Skeletal muscle satellite cell (primary cell): Measurements from ENCODE around the gene NOX3.

Experiments
- H3K27me3 ChIP-seq: 2 replicates; pipeline ENCODE4 v1.7.0; 2013; ENCODE audit warnings: low read length; ENCODE audit not compliant: control insufficient read depth, insufficient read depth
- H3K36me3 ChIP-seq: 2 replicates; pipeline ENCODE4 v1.7.0; 2013; ENCODE audit warnings: mild to moderate bottlenecking, control low read depth, low read length; ENCODE audit not compliant: insufficient read depth
- H3K4me1 ChIP-seq: 2 replicates; pipeline ENCODE4 v1.7.0; 2013; ENCODE audit warnings: low read length; ENCODE audit not compliant: control insufficient read depth, insufficient read depth
- H3K4me2 ChIP-seq: 2 replicates; pipeline ENCODE4 v1.7.0; 2013; ENCODE audit warnings: mild to moderate bottlenecking, low read length
- H3K4me3 ChIP-seq: 2 replicates; pipeline ENCODE4 v1.7.0; 2013; ENCODE audit warnings: low read length
- H3K9ac ChIP-seq: 2 replicates; pipeline ENCODE4 v1.7.0; 2013; ENCODE audit warnings: mild to moderate bottlenecking, low read depth, low read length, moderate library complexity
- H3K9me3 ChIP-seq: replicated peaks from 2 replicates; pipeline ENCODE4 v1.7.0; 2013; ENCODE audit warnings: mild to moderate bottlenecking, control low read depth, low read length

Gene NOX3

DNA sequence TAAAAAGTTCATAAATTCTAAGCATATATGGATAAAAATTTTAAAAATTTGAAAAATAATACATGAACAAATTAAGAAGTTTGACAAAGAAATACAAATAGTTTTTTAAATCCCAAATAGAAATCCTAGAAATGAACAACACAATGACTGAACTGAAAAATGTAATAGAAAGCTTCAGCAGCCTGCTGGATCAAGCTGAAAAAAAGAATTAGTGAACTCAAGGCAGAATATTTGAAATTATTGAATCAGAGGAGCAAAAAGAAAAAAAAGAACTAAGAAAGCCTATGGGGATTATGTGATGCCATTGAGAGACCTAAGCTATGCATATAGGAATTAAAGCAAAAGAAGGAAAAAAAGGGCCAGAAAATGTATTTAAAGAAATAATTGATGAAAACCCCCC lies 101.5 kb downstream of the NOX3 start:
- Histone ChIP-seq H3K4me2 (no peak overlapping the region), H3K9me3 (no peaks in the 10 kb centered on the region), H3K4me1 (peaks cover 6% of the 10 kb centered on the region), H3K36me3 (no peaks in the 10 kb centered on the region), H3K27me3 (no peaks in the 10 kb centered on the region), H3K4me3 (no peak overlapping the region), H3K9ac (no peak overlapping the region)

GRCh38 chr6:155352811-155353210 lies 102.8 kb downstream of the NOX3 start:
- Histone ChIP-seq H3K9me3 (no peaks in the 10 kb centered on the region), H3K36me3 (no peaks in the 10 kb centered on the region), H3K27me3 (no peaks in the 10 kb centered on the region), H3K4me2 (no peak overlapping the region), H3K4me3 (no peak overlapping the region), H3K4me1 (peaks cover 6% of the 10 kb centered on the region), H3K9ac (peak overlapping the region; percentile 14)

GRCh38 chr6:155352130-155352420 lies 103.6 kb downstream of the NOX3 start:
- Histone ChIP-seq H3K9ac (no peak overlapping the region), H3K36me3 (no peaks in the 10 kb centered on the region), H3K4me3 (no peak overlapping the region), H3K4me1 (peaks cover 6% of the 10 kb centered on the region), H3K27me3 (no peaks in the 10 kb centered on the region), H3K4me2 (no peak overlapping the region), H3K9me3 (no peaks in the 10 kb centered on the region)

GRCh38 chr6:155351273-155352129 lies 104.1 kb downstream of the NOX3 start:
- H3K9me3 ChIP-seq: no peaks in the 10 kb centered on the region
- H3K4me3 ChIP-seq: no peak overlapping the region
- no peak overlapping the region for H3K4me2 ChIP-seq
- H3K9ac ChIP-seq: no peak overlapping the region
- H3K36me3 ChIP-seq: no peaks in the 10 kb centered on the region
- H3K27me3 ChIP-seq: no peaks in the 10 kb centered on the region
- H3K4me1 ChIP-seq: peaks cover 6% of the 10 kb centered on the region

- H3K4me3 ChIP-seq: no peak overlapping the region
- no peaks in the 10 kb centered on the region for H3K27me3 ChIP-seq
- H3K36me3 ChIP-seq: no peaks in the 10 kb centered on the region
- peaks cover 6% of the 10 kb centered on the region for H3K4me1 ChIP-seq
- H3K4me2 ChIP-seq: no peak overlapping the region
- H3K9ac ChIP-seq: no peak overlapping the region
- no peaks in the 10 kb centered on the region for H3K9me3 ChIP-seq
Measured at GRCh38 chr6:155349956-155350355, 105.7 kb downstream of the NOX3 start.

DNA sequence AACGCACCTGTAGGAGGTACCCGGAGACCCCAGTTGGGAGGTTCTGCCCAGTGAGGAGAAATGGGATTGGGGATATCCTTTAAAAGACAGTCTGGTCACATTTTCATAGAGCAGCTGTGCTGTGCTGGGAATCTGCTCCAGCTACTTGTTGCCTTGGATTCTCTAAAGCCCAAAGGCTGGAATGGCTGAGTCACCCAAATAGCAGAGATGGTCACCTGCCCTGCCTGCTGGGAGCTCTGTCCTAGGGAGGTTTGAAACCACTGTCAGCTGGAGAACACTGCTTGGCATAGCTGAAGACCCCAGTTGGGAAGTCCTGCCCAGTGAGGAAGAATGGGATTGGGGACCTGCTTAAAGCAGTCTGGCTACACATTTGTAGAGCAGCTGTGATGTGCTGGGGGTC lies 106.5 kb downstream of the NOX3 start:
- Histone ChIP-seq H3K4me1 (peaks cover 6% of the 10 kb centered on the region), H3K4me2 (no peak overlapping the region), H3K9me3 (no peaks in the 10 kb centered on the region)

DNA sequence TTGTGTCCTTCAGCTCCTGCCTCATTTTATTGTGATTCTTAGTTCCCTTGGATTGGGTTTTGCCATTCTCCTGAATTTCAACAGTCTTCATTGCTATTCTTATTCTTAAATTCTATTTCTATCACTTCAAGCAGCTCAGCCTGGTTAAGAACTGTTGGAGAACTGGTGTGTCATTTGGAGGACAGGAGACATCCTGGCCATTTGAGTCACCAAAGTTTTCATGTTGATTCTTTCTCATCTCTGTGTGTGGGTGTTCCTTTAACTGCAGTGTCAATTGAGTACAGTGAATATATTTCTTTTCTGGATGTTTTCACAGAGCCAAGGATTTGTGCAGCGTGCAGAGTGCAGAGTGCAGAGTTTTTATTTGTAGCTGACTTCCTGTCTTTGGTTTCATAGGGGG lies 107.8 kb downstream of the NOX3 start:
- H3K4me1 ChIP-seq: no peaks in the 10 kb centered on the region
- no peaks in the 10 kb centered on the region for H3K9me3 ChIP-seq
- H3K4me2 ChIP-seq: no peak overlapping the region
- no peaks in the 10 kb centered on the region for H3K36me3 ChIP-seq
- H3K4me3 ChIP-seq: no peak overlapping the region
- H3K9ac ChIP-seq: no peak overlapping the region
- H3K27me3 ChIP-seq: no peaks in the 10 kb centered on the region

More for the DNA sequence above, 106.5 kb downstream of the NOX3 start:
- Histone ChIP-seq H3K36me3 (no peaks in the 10 kb centered on the region), H3K4me3 (no peak overlapping the region), H3K27me3 (no peaks in the 10 kb centered on the region), H3K9ac (no peak overlapping the region)

GRCh38 chr6:155346957-155347356 lies 108.7 kb downstream of the NOX3 start:
- peaks cover 1% of the 10 kb centered on the region for H3K4me1 ChIP-seq
- H3K9me3 ChIP-seq: no peaks in the 10 kb centered on the region
- no peaks in the 10 kb centered on the region for H3K36me3 ChIP-seq
- H3K4me2 ChIP-seq: no peak overlapping the region
- H3K27me3 ChIP-seq: no peaks in the 10 kb centered on the region
- no peak overlapping the region for H3K9ac ChIP-seq
- no peak overlapping the region for H3K4me3 ChIP-seq
